Breast epithelium (tissue), 3 donors: ENCODE results near the gene GPC5.

ENCODE experiments used
- POLR2AphosphoS5 ChIP-seq, 3 donors: sonication (generic); formaldehyde crosslinking; IDR thresholded peaks; one replicate each; pipeline ENCODE4 v1.6.1; 2017; ENCODE audit warnings: antibody characterized with exemption in 3 of 3
- TF ChIP-seq, protein P1 (sequence below), 3 donors: fragments of 450-650 bp; IDR thresholded peaks; one replicate each; pipeline ENCODE4 v1.5.1; 2016 to 2017; ENCODE audit warnings: antibody characterized with exemption in 3 of 3, mild to moderate bottlenecking in 3 of 3, moderate library complexity in 3 of 3

DNA sequence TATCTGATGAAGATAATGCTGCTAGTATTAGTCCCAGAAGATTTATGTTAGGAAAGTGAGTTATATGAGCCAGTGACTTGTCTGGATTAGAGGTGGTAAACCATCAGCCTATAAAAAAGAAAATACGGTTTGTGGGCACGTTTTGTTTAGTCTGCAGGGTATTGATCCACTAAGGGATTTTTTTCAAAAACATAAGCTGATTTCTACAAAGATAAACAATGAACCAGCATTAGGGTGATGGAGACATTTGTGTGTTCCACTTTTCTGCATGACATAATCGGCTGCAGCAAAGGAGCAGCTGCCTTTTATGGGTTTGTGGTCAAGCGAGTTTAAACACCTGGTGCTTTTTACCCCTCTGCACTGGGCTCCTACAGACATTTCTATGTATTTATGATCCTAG lies 991.8 kb downstream of the GPC5 start:
- TF ChIP-seq, protein P1, sequence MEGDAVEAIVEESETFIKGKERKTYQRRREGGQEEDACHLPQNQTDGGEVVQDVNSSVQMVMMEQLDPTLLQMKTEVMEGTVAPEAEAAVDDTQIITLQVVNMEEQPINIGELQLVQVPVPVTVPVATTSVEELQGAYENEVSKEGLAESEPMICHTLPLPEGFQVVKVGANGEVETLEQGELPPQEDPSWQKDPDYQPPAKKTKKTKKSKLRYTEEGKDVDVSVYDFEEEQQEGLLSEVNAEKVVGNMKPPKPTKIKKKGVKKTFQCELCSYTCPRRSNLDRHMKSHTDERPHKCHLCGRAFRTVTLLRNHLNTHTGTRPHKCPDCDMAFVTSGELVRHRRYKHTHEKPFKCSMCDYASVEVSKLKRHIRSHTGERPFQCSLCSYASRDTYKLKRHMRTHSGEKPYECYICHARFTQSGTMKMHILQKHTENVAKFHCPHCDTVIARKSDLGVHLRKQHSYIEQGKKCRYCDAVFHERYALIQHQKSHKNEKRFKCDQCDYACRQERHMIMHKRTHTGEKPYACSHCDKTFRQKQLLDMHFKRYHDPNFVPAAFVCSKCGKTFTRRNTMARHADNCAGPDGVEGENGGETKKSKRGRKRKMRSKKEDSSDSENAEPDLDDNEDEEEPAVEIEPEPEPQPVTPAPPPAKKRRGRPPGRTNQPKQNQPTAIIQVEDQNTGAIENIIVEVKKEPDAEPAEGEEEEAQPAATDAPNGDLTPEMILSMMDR (IDR thresholded peaks at IDR 0.05) = no peak
- no peak for TF ChIP-seq POLR2AphosphoS5 (IDR thresholded peaks at IDR 0.05)
